ENCODE measurements around the gene ABCC8.

DNA sequence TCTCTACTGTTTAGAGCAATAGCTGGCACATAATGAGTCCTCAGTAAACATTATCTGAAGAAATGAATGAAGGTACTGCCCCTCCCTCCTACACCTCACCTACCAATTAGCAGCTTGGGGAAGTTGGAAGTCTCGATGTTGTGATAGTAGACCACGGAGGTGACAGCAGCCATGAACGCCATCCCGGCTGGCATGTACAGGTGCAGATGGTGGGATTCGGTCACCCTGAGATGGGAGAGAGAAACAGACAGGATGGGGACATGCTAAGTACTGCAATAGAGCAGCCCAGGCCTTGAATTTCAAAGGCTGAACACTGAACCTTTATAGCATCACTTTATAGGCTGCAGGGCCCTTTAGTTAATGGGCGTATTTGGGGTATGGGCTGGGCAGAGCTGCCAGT lies 6.6 kb downstream of the ABCC8 start:
- TF ChIP-seq EZH2 (IDR thresholded peaks at IDR 0.05; ENCODE audit: borderline replicate concordance, low read depth, low read length, poor library complexity, severe bottlenecking), result no peak
- TF ChIP-seq, protein P1, sequence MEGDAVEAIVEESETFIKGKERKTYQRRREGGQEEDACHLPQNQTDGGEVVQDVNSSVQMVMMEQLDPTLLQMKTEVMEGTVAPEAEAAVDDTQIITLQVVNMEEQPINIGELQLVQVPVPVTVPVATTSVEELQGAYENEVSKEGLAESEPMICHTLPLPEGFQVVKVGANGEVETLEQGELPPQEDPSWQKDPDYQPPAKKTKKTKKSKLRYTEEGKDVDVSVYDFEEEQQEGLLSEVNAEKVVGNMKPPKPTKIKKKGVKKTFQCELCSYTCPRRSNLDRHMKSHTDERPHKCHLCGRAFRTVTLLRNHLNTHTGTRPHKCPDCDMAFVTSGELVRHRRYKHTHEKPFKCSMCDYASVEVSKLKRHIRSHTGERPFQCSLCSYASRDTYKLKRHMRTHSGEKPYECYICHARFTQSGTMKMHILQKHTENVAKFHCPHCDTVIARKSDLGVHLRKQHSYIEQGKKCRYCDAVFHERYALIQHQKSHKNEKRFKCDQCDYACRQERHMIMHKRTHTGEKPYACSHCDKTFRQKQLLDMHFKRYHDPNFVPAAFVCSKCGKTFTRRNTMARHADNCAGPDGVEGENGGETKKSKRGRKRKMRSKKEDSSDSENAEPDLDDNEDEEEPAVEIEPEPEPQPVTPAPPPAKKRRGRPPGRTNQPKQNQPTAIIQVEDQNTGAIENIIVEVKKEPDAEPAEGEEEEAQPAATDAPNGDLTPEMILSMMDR (conservative IDR thresholded peaks at IDR 0.05; ENCODE audit: low read depth, low read length), result no peak
